ENCODE measurements around the gene MYO1A. TPM values are rescaled to one million over a fixed set of nuclear protein-coding genes. Genes with fewer than 3 reads are reported as not detected.

Gene MYO1A
- total RNA-seq, 2 experiments from 2014 or later = 1.7 to 2.0 TPM

DNA sequence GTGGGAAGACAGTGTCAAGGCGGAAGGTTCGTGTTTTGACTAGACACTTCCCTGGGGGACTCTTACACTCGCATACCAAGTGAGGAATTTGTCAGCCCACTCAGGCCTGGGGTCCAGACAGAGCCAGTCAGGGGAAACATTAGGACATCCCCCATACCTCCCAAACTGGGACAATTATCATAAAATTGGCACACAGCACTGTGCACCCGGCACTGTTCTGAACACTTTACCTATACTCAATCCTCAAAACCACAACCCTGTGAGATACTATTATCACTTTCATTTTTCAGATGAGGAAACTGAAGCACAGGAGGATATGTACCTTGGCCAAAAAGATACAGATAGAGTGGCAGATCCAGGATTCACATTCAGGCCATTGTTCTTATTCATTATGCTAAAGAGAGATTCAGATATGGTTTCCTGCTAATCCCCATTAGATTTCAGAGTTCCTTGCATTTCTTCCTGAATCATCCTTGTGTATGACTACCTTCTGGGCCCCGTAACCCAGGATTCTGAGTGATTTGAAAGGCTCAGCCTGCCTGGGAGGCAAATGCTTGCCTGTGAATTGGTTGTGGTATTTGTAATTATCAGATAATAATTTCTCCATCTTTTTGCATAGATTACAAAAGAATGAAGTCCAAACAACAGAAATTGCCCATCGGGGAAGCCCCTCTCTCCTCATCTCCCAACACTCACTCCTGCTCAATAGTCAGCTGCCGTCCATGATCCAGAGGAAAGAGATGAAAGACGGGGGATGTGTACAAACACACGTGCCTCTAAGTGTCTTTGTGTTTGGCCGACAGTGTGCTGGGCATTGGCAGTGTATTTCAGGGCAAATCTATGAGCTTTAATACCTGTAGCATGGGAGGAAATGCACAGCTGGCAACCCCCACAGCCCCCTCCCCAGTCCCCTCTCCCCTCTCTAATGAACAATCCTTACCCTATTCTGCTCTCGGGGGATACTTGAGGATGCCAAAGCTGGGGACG lies 38.2 kb downstream of the MYO1A start:
- CTCF ChIA-PET = interaction anchor here (0.9 to 1.6 kb wide), 5 partner anchors 10 to 254 kb away, joined by 3 to 4 read pairs (median 3); no protein-coding TSS in a partner anchor
- POLR2A ChIA-PET = no interaction called here

GRCh38 chr12:57010627-57011247 lies 39.2 kb downstream of the MYO1A start:
- ChIA-PET CTCF (interaction anchor here (0.9 to 1.5 kb wide), 4 partner anchors 9 to 253 kb away, joined by 3 read pairs; no protein-coding TSS in a partner anchor), POLR2A (no interaction called here)

DNA sequence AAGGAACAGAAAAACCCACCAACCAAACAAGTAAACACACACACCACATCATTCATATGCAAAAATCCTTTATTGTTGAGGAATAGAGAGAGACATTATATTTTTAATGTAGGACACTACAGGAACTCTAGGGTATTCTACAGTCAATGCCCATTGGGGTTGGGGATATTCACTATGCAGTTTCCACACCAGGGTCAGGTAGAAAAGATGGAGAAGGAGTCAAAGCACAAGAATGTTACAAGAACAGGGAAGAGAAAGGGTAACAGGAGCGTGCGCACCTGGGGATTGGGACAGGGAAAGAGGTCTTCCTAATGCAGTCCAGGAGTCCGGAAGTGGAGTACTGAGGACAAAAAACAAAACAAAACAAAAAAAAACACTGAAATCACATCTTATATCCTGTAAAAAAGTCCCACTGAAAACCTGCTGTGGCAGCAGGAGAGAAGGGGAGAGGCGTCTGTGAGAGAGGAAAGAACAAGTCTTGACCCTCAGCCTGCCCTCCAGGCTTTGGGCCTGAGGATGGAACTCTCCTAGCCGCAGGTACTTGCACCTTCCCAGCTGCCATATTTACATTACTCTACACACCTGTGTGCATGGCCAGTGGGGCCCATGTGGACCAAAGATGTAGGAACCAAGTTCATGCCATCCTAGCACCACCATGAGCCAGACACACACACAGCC lies 39.8 kb downstream of the MYO1A start:
- CTCF ChIA-PET = interaction anchor here (1.0 to 3.6 kb wide), 4 partner anchors 59 to 252 kb away, joined by 3 to 27 read pairs (median 3); partner anchors contain the start of gene STAT6
- POLR2A ChIA-PET = no interaction called here

DNA sequence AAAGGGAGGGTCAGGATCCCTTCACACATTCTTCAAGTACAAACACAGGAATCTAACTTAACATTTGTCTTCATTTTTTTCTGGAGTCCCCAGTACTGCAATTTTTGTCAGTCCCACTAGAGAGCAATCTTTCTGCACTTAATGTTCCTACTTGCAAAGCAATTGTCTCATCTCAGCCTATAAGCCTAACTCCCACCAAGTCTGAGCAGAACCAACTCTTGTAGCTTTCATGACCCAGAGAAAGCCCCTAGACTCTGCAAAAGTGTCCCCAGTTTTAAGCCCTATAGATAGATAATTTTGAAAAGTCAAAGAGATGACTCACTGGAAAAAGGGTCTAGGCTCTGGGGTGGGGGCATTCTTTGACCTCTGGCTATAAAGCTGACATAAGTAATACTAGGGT lies 41.8 kb downstream of the MYO1A start:
- ChIA-PET POLR2A (no interaction called here), CTCF (interaction anchor here (0.8 to 3.6 kb wide), 10 partner anchors 8 to 109 kb away, joined by 3 to 27 read pairs (median 3); partner anchors contain the start of genes NEMP1 and STAT6)

- ChIA-PET CTCF (interaction anchor here (0.8 to 3.6 kb wide), 8 partner anchors 19 to 224 kb away, joined by 3 to 27 read pairs (median 4); partner anchors contain the start of gene STAT6), POLR2A (no interaction called here)
These were observed 43.0 kb downstream of the MYO1A start for GRCh38 chr12:57006809-57007475.

- CTCF ChIA-PET = interaction anchor here (0.8 to 3.6 kb wide), 11 partner anchors 15 to 257 kb away, joined by 3 to 27 read pairs (median 4); partner anchors contain the start of gene STAT6
- POLR2A ChIA-PET = no interaction called here
These were observed 43.7 kb downstream of the MYO1A start, which contains the start of gene ZBTB39 for GRCh38 chr12:57005980-57006808. TSS of gene ZBTB39 (minus strand) at chr12:57006546. CDS start at chr12:57004917, 1,629 bp downstream.

- POLR2A ChIA-PET = no interaction called here
- CTCF ChIA-PET = interaction anchor here (0.5 to 3.0 kb wide), 12 partner anchors 24 to 278 kb away, joined by 3 to 20 read pairs (median 4); partner anchors contain the start of genes PRIM1 and STAT6
These were observed 45.3 kb downstream of the MYO1A start for GRCh38 chr12:57004651-57005050.

GRCh38 chr12:57003395-57003794 lies 46.5 kb downstream of the MYO1A start:
- ChIA-PET POLR2A (no interaction called here), CTCF (interaction anchor here (1.1 to 3.0 kb wide), 8 partner anchors 59 to 246 kb away, joined by 3 to 20 read pairs (median 4); partner anchors contain the start of gene STAT6)

DNA sequence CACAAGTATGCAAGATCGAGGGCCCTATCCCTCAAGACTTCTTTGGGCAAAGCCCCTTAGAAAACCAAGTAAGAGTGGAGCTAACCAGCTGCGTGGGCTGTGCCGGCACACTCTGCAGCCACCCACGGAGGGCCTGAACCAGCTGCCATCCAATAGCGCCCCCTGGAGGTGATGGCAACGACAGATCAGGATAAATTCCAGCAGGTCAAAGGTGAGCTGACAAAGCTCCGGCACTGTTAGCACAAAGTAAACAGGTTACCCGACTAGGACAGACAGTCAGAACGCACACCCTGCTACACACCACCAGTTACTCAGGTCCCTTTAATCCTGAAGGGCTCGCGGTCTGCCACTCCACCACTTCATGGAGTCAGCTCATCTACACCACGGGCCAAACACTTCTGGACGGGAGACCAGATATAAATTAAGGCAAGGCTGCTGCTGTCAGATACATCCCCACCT lies 48.5 kb downstream of the MYO1A start:
- ChIA-PET POLR2A (no interaction called here), CTCF (interaction anchor here (0.6 to 2.0 kb wide), 12 partner anchors 10 to 365 kb away, joined by 3 to 18 read pairs (median 4); partner anchors contain the start of genes HSD17B6 and STAT6)

GRCh38 chr12:57000393-57000792 lies 49.5 kb downstream of the MYO1A start:
- ChIA-PET CTCF (interaction anchor here (0.8 to 2.7 kb wide), 4 partner anchors 8 to 238 kb away, joined by 3 to 11 read pairs (median 4); partner anchors contain the start of gene HSD17B6), POLR2A (no interaction called here)

DNA sequence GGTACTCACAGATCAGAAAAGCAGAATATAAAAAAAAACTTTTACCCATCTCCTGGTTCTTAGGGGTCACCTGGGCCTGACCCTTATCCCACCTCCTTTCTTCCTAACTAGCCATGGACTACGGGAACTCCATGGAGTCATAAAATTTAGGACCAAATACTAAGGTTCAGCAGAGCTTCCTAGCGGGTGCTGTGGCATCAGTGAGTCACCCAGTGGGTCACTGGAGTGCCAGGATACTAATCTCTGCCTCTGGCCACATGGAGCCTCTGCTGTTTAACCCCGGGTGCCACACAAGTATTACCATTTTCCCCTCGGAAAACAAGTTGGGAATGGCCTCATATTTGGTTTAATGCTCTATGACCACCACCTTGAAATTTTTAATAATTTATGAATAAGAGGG lies 50.5 kb downstream of the MYO1A start:
- POLR2A ChIA-PET = interaction anchor here (1.5 kb wide), 1 partner anchor 49 kb away, joined by 7 read pairs; no protein-coding TSS in a partner anchor

DNA sequence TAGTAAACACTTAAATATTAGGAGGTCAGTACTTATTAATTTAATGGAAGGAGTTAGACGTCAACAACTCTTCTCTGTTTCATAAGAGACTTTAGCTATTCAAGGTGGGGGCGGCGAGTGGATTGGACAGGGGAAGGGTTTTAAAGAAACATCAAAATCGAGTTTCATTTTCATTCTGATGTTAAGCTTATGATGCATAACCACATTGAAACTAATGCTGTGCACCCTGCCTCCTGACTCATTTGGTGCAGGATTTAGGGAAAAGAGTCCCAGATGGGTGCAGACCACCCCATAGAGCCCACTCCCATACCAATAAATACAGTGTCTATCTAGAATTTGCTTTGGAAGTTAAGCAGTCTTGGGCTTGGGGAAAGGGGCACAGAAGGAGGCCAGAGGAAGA lies 50.9 kb downstream of the MYO1A start:
- POLR2A ChIA-PET = interaction anchor here (0.7 to 1.5 kb wide), 2 partner anchors 50 to 113 kb away, joined by 3 to 7 read pairs; no protein-coding TSS in a partner anchor

More for the DNA sequence above, 50.5 kb downstream of the MYO1A start:
- CTCF ChIA-PET = interaction anchor here (0.8 to 2.7 kb wide), 7 partner anchors 9 to 322 kb away, joined by 3 to 11 read pairs (median 3); no protein-coding TSS in a partner anchor

GRCh38 chr12:56998316-56998715 lies 51.6 kb downstream of the MYO1A start:
- ChIA-PET CTCF (interaction anchor here (1.0 to 2.7 kb wide), 5 partner anchors 10 to 244 kb away, joined by 3 to 11 read pairs (median 5); no protein-coding TSS in a partner anchor), POLR2A (interaction anchor here (0.7 to 1.5 kb wide), 2 partner anchors 50 to 114 kb away, joined by 3 to 7 read pairs; no protein-coding TSS in a partner anchor)

More for the DNA sequence above, 50.9 kb downstream of the MYO1A start:
- CTCF ChIA-PET = interaction anchor here (0.8 to 2.7 kb wide), 5 partner anchors 11 to 321 kb away, joined by 3 to 11 read pairs (median 3); no protein-coding TSS in a partner anchor

GRCh38 chr12:56996793-56997545 lies 53.0 kb downstream of the MYO1A start:
- POLR2A ChIA-PET = no interaction called here
- CTCF ChIA-PET = interaction anchor here (0.7 to 2.1 kb wide), 2 partner anchors 9 to 179 kb away, joined by 3 to 7 read pairs; no protein-coding TSS in a partner anchor

DNA sequence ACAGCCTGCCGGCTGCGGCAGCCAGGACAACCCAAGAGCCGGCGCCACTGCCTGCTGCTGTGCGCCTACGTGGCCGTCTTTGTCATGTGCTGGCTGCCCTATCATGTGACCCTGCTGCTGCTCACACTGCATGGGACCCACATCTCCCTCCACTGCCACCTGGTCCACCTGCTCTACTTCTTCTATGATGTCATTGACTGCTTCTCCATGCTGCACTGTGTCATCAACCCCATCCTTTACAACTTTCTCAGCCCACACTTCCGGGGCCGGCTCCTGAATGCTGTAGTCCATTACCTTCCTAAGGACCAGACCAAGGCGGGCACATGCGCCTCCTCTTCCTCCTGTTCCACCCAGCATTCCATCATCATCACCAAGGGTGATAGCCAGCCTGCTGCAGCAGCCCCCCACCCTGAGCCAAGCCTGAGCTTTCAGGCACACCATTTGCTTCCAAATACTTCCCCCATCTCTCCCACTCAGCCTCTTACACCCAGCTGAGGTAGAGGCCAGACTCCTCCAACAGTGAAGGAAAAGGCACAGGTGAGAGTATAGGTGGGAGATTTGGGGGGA lies 53.9 kb downstream of the MYO1A start:
- ChIA-PET POLR2A (no interaction called here), CTCF (interaction anchor here (2.1 kb wide), 1 partner anchor 8 kb away, joined by 7 read pairs; no protein-coding TSS in a partner anchor)
